GM23338 (cell line): Measurements from ENCODE around the gene RELCH. TPM values are rescaled to one million over a fixed set of nuclear protein-coding genes. Genes with fewer than 3 reads are reported as not detected.

Source experiments
- ATAC-seq: fragments of 200-7000 bp; cut with Tn5 transposase; 3 replicates; pipeline ENCODE4 v1.9.1; 2020
- DNase-seq: peaks from one replicate; pipeline ENCODE4 v3.0.0-alpha.2; 2015; ENCODE audit warnings: low spot score
- H2AFZ ChIP-seq: fragments of 200-600 bp; sonication (generic); 2 replicates; pipeline ENCODE4 v1.8.0; 2016; ENCODE audit warnings: antibody characterized with exemption, mild to moderate bottlenecking, moderate library complexity
- H3F3A ChIP-seq: fragments of 200-600 bp; sonication (generic); replicated peaks from 2 replicates; pipeline ENCODE4 v1.8.0; 2017; ENCODE audit warnings: antibody characterized with exemption, mixed run types, low read depth
- H3K27ac ChIP-seq: fragments of 200-600 bp; sonication (generic); 2 replicates; pipeline ENCODE4 v1.6.1; 2016; ENCODE audit warnings: low read depth
- H3K27me3 ChIP-seq: fragments of 200-600 bp; sonication (generic); 2 replicates; pipeline ENCODE4 v1.8.0; 2016; ENCODE audit warnings: mild to moderate bottlenecking, mixed run types, moderate library complexity; ENCODE audit not compliant: insufficient read depth
- H3K36me3 ChIP-seq: fragments of 200-600 bp; sonication (generic); 2 replicates; pipeline ENCODE4 v1.8.0; 2016; ENCODE audit warnings: mild to moderate bottlenecking; ENCODE audit not compliant: insufficient read depth
- H3K4me1 ChIP-seq: fragments of 200-600 bp; sonication (generic); 2 replicates; pipeline ENCODE4 v1.8.0; 2016; ENCODE audit warnings: mild to moderate bottlenecking, moderate library complexity; ENCODE audit not compliant: insufficient read depth
- H3K4me2 ChIP-seq: fragments of 200-600 bp; sonication (generic); 2 replicates; pipeline ENCODE4 v1.7.1; 2017; ENCODE audit warnings: mixed run types
- H3K4me3 ChIP-seq: fragments of 200-600 bp; sonication (generic); 2 replicates; pipeline ENCODE4 v1.6.1; 2016; ENCODE audit warnings: mixed run types
- H3K79me2 ChIP-seq: fragments of 200-600 bp; sonication (generic); replicated peaks from 2 replicates; pipeline ENCODE4 v1.8.0; 2017; ENCODE audit warnings: mild to moderate bottlenecking; ENCODE audit not compliant: insufficient read depth
- H3K9me2 ChIP-seq: fragments of 200-600 bp; sonication (generic); 2 replicates; pipeline ENCODE4 v1.8.0; 2017; ENCODE audit not compliant: insufficient read depth
- H4K20me1 ChIP-seq: fragments of 200-600 bp; sonication (generic); replicated peaks from 2 replicates; pipeline ENCODE4 v1.8.0; 2017; ENCODE audit warnings: mild to moderate bottlenecking; ENCODE audit not compliant: insufficient read depth
- H3K27ac Mint-ChIP-seq: 2 replicates; pipeline ENCODE4 v1.8.0; 2020; ENCODE audit warnings: inconsistent platforms, mild to moderate bottlenecking, moderate library complexity, mixed read lengths
- H3K27me3 Mint-ChIP-seq: 3 replicates; pipeline ENCODE4 v1.8.0; 2022; ENCODE audit warnings: low read depth, mild to moderate bottlenecking, moderate library complexity, mixed read lengths, inconsistent platforms; ENCODE audit not compliant: insufficient read depth, poor library complexity
- H3K36me3 Mint-ChIP-seq: 3 replicates; pipeline ENCODE4 v1.8.0; 2021; ENCODE audit warnings: low read depth, mild to moderate bottlenecking, inconsistent platforms, moderate library complexity, mixed read lengths
- H3K4me1 Mint-ChIP-seq: 3 replicates; pipeline ENCODE4 v1.8.0; 2020; ENCODE audit warnings: mild to moderate bottlenecking, inconsistent platforms, mixed read lengths
- H3K4me3 Mint-ChIP-seq: 3 replicates; pipeline ENCODE4 v1.8.0; 2021; ENCODE audit warnings: moderate library complexity, mild to moderate bottlenecking, inconsistent platforms, mixed read lengths
- H3K9me3 Mint-ChIP-seq: 3 replicates; pipeline ENCODE4 v1.8.0; 2020; ENCODE audit warnings: moderate library complexity, mild to moderate bottlenecking, inconsistent platforms, mixed read lengths
- CREB1 ChIP-seq: fragments of 250-450 bp; sonication (Bioruptor Pico); IDR thresholded peaks from 2 replicates; pipeline ENCODE4 v1.5.0; 2020; ENCODE audit warnings: low read depth, mild to moderate bottlenecking, moderate library complexity
- CTCF ChIP-seq, 2 experiments: fragments of 200-600 bp in 1 of 2; sonication (generic) in 1 of 2; conservative IDR thresholded peaks; 2 replicates each; pipeline versions ENCODE4 v1.5.1 to v1.6.1; 2016 to 2017; ENCODE audit warnings: antibody characterized with exemption in 2 of 2, low read depth in 2 of 2, mild to moderate bottlenecking in 2 of 2, moderate library complexity in 1 of 2
- ETS1 ChIP-seq: IDR thresholded peaks from 2 replicates; pipeline ENCODE4 v1.6.1; 2016; ENCODE audit warnings: antibody characterized with exemption
- EZH2 ChIP-seq: fragments of 200-600 bp; sonication (generic); IDR thresholded peaks from one replicate; pipeline ENCODE4 v1.8.0; 2017; ENCODE audit warnings: antibody characterized with exemption, mild to moderate bottlenecking, low read depth; ENCODE audit not compliant: unreplicated experiment
- EZH2phosphoT487 ChIP-seq: fragments of 200-600 bp; sonication (generic); IDR thresholded peaks from one replicate; pipeline ENCODE4 v1.8.1; 2018; ENCODE audit warnings: antibody characterized with exemption; ENCODE audit not compliant: unreplicated experiment
- JUNB ChIP-seq: IDR thresholded peaks from one replicate; pipeline ENCODE4 v1.6.1; 2016; ENCODE audit warnings: antibody characterized with exemption; ENCODE audit not compliant: unreplicated experiment
- NANOG ChIP-seq: IDR thresholded peaks from 2 replicates; pipeline ENCODE4 v1.6.1; 2016; ENCODE audit warnings: antibody characterized with exemption, borderline replicate concordance
- POLR2AphosphoS5 ChIP-seq: IDR thresholded peaks from 2 replicates; pipeline ENCODE4 v1.6.1; 2016; ENCODE audit warnings: antibody characterized with exemption, low read depth
- REST ChIP-seq: IDR thresholded peaks from one replicate; pipeline ENCODE4 v1.6.1; 2018; ENCODE audit warnings: antibody characterized with exemption; ENCODE audit not compliant: unreplicated experiment
- STAT1 ChIP-seq: IDR thresholded peaks from one replicate; pipeline ENCODE4 v1.6.1; 2016; ENCODE audit warnings: antibody characterized with exemption; ENCODE audit not compliant: unreplicated experiment
- ZNF331 ChIP-seq: fragments of 250-450 bp; sonication (Bioruptor Pico); IDR thresholded peaks from 2 replicates; pipeline ENCODE4 v1.5.0; 2020; ENCODE audit warnings: low read depth, mild to moderate bottlenecking, moderate library complexity
- polyA plus RNA-seq: library from polyadenylated mRNA; unstranded; fragments of >200 nt; fragmentation: Nextera tagmentation; extraction: Ambion mirVana; gene quantifications from 2 replicates; pipeline ENCODE4 v1.2.1, GENCODE V29; 2016
- total RNA-seq: library from RNA; depleted of rRNA; stranded (reverse); fragments of >200 nt; shearing (Covaris generic); gene quantifications from 2 replicates; pipeline ENCODE4 v1.2.3, GENCODE V29; 2014

RELCH gene
- total and polyA plus RNA-seq, 2 experiments from 2014 or later = 8.8 to 56.4 TPM

GRCh38 chr18:62289047-62289446 lies 102.0 kb downstream of the RELCH start:
- Mint-ChIP-seq H3K9me3 (no peaks in the 10 kb centered on the region), H3K4me3 (no peak overlapping the region), H3K27me3 (no peaks in the 10 kb centered on the region), H3K36me3 (peaks cover 6% of the 10 kb centered on the region; the same call in 2 of the 3 replicates), H3K27ac (no peak overlapping the region), H3K4me1 (no peaks in the 10 kb centered on the region)
- DNase-seq (no peak), ATAC-seq (no peak)
- Histone ChIP-seq H3K9me2 (no peaks in the 10 kb centered on the region), H3K4me1 (no peaks in the 10 kb centered on the region), H4K20me1 (no peaks in the 10 kb centered on the region; the same call in 1 of the 2 replicates), H3K4me3 (no peak overlapping the region), H3K79me2 (no peaks in the 10 kb centered on the region), H3K27me3 (no peaks in the 10 kb centered on the region), H3F3A (no peaks in the 10 kb centered on the region), H3K36me3 (peaks cover 7% of the 10 kb centered on the region; the same call in 1 of the 2 replicates), H2AFZ (no peak overlapping the region), H3K27ac (no peak overlapping the region), H3K4me2 (no peak overlapping the region)
- TF ChIP-seq CTCF (conservative IDR thresholded peaks at IDR 0.05; ENCODE audit: low read depth in 2 of 2) (no peak), ZNF331 (CRISPR knock-in tag) (no peak), EZH2phosphoT487 (no peak), NANOG (no peak), CREB1 (no peak), REST (no peak), ETS1 (no peak)

- H3K36me3 ChIP-seq = peaks cover 2% of the 10 kb centered on the region; the same call in 1 of the 2 replicates
- TF ChIP-seq STAT1 (no peak), REST (no peak), POLR2AphosphoS5 (no peak), EZH2 (no peak), EZH2phosphoT487 (no peak), JUNB (no peak), ETS1 (no peak)
Measured at GRCh38 chr18:62294073-62294472, 107.0 kb downstream of the RELCH start.

More at GRCh38 chr18:62294073-62294472, 107.0 kb downstream of the RELCH start:
- H2AFZ ChIP-seq = no peak overlapping the region
- H3K4me3 ChIP-seq = no peak overlapping the region
- no peaks in the 10 kb centered on the region for H3K79me2 ChIP-seq
- Mint-ChIP-seq H3K9me3 (no peaks in the 10 kb centered on the region), H3K36me3 (no peaks in the 10 kb centered on the region), H3K27ac (no peak overlapping the region), H3K4me3 (no peak overlapping the region), H3K4me1 (no peaks in the 10 kb centered on the region), H3K27me3 (no peaks in the 10 kb centered on the region)
- no peak for DNase-seq
- H3K4me1 ChIP-seq = no peaks in the 10 kb centered on the region
- no peak overlapping the region for H3K27ac ChIP-seq
- H4K20me1 ChIP-seq = no peaks in the 10 kb centered on the region; the same call in 1 of the 2 replicates
- no peaks in the 10 kb centered on the region for H3K9me2 ChIP-seq
- H3F3A ChIP-seq = no peaks in the 10 kb centered on the region
- ATAC-seq = no peak
- H3K4me2 ChIP-seq = no peak overlapping the region
- no peaks in the 10 kb centered on the region for H3K27me3 ChIP-seq
